ENCODE results near the gene SCG5.

SCG5 gene

DNA sequence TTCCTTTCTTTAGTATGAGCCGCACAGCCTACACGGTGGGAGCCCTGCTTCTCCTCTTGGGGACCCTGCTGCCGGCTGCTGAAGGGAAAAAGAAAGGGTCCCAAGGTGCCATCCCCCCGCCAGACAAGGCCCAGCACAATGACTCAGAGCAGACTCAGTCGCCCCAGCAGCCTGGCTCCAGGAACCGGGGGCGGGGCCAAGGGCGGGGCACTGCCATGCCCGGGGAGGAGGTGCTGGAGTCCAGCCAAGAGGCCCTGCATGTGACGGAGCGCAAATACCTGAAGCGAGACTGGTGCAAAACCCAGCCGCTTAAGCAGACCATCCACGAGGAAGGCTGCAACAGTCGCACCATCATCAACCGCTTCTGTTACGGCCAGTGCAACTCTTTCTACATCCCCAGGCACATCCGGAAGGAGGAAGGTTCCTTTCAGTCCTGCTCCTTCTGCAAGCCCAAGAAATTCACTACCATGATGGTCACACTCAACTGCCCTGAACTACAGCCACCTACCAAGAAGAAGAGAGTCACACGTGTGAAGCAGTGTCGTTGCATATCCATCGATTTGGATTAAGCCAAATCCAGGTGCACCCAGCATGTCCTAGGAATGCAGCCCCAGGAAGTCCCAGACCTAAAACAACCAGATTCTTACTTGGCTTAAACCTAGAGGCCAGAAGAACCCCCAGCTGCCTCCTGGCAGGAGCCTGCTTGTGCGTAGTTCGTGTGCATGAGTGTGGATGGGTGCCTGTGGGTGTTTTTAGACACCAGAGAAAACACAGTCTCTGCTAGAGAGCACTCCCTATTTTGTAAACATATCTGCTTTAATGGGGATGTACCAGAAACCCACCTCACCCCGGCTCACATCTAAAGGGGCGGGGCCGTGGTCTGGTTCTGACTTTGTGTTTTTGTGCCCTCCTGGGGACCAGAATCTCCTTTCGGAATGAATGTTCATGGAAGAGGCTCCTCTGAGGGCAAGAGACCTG, 89.5 kb downstream of the SCG5 start (continued):
- no peak for TF ChIP-seq ZNF792 (tag by site-specific recombination; IDR thresholded peaks at IDR 0.05)
- TF ChIP-seq ZNF19 (tag by site-specific recombination; IDR thresholded peaks at IDR 0.05; ENCODE audit: low read depth) = no peak
- TF ChIP-seq KLF1 (tag by site-specific recombination; IDR thresholded peaks at IDR 0.05) = peak; percentile 48; the same call in 1 of the 2 replicates
- TF ChIP-seq, protein P1, sequence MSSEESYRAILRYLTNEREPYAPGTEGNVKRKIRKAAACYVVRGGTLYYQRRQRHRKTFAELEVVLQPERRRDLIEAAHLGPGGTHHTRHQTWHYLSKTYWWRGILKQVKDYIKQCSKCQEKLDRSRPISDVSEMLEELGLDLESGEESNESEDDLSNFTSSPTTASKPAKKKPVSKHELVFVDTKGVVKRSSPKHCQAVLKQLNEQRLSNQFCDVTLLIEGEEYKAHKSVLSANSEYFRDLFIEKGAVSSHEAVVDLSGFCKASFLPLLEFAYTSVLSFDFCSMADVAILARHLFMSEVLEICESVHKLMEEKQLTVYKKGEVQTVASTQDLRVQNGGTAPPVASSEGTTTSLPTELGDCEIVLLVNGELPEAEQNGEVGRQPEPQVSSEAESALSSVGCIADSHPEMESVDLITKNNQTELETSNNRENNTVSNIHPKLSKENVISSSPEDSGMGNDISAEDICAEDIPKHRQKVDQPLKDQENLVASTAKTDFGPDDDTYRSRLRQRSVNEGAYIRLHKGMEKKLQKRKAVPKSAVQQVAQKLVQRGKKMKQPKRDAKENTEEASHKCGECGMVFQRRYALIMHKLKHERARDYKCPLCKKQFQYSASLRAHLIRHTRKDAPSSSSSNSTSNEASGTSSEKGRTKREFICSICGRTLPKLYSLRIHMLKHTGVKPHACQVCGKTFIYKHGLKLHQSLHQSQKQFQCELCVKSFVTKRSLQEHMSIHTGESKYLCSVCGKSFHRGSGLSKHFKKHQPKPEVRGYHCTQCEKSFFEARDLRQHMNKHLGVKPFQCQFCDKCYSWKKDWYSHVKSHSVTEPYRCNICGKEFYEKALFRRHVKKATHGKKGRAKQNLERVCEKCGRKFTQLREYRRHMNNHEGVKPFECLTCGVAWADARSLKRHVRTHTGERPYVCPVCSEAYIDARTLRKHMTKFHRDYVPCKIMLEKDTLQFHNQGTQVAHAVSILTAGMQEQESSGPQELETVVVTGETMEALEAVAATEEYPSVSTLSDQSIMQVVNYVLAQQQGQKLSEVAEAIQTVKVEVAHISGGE (tag by site-specific recombination; conservative IDR thresholded peaks at IDR 0.05; ENCODE audit: low read depth) = peak; percentile 69
- TF ChIP-seq, protein P2, sequence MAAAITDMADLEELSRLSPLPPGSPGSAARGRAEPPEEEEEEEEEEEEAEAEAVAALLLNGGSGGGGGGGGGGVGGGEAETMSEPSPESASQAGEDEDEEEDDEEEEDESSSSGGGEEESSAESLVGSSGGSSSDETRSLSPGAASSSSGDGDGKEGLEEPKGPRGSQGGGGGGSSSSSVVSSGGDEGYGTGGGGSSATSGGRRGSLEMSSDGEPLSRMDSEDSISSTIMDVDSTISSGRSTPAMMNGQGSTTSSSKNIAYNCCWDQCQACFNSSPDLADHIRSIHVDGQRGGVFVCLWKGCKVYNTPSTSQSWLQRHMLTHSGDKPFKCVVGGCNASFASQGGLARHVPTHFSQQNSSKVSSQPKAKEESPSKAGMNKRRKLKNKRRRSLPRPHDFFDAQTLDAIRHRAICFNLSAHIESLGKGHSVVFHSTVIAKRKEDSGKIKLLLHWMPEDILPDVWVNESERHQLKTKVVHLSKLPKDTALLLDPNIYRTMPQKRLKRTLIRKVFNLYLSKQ (tag by site-specific recombination; IDR thresholded peaks at IDR 0.05; ENCODE audit: borderline replicate concordance) = no peak
- TF ChIP-seq ZNF175 (tag by site-specific recombination; IDR thresholded peaks at IDR 0.05) = no peak
- TF ChIP-seq PRDM1 (tag by site-specific recombination; IDR thresholded peaks at IDR 0.05) = no peak
- TF ChIP-seq ZNF138 (tag by site-specific recombination; IDR thresholded peaks at IDR 0.05; ENCODE audit: borderline replicate concordance) = no peak
- no peak for TF ChIP-seq ZNF785 (tag by site-specific recombination; IDR thresholded peaks at IDR 0.05)
- TF ChIP-seq, protein P3, sequence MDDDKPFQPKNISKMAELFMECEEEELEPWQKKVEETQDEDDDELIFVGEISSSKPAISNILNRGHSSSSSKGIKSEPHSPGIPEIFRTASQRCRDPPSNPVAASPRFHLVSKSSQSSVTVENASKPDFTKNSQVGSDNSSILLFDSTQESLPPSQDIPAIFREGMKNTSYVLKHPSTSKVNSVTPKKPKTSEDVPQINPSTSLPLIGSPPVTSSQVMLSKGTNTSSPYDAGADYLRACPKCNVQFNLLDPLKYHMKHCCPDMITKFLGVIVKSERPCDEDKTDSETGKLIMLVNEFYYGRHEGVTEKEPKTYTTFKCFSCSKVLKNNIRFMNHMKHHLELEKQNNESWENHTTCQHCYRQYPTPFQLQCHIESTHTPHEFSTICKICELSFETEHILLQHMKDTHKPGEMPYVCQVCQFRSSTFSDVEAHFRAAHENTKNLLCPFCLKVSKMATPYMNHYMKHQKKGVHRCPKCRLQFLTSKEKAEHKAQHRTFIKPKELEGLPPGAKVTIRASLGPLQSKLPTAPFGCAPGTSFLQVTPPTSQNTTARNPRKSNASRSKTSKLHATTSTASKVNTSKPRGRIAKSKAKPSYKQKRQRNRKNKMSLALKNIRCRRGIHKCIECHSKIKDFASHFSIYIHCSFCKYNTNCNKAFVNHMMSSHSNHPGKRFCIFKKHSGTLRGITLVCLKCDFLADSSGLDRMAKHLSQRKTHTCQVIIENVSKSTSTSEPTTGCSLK (tag by site-specific recombination; IDR thresholded peaks at IDR 0.05) = no peak
- no peak for TF ChIP-seq ZIC2 (tag by site-specific recombination; IDR thresholded peaks at IDR 0.05)
- no peak for TF ChIP-seq ZNF610 (tag by site-specific recombination; IDR thresholded peaks at IDR 0.05; ENCODE audit: borderline replicate concordance)
- TF ChIP-seq GLI2 (tag by site-specific recombination; IDR thresholded peaks at IDR 0.05; ENCODE audit: borderline replicate concordance, low read depth) = no peak
- TF ChIP-seq SCRT1 (tag by site-specific recombination; IDR thresholded peaks at IDR 0.05; ENCODE audit: borderline replicate concordance) = no peak
- TF ChIP-seq ZNF335 (tag by site-specific recombination; conservative IDR thresholded peaks at IDR 0.05) = 0 out of 2 replicates have a peak, but pooled peaks have one; percentile 13
- TF ChIP-seq ZNF654 (tag by site-specific recombination; IDR thresholded peaks at IDR 0.05; ENCODE audit: low read depth) = no peak
- TF ChIP-seq, protein P4, sequence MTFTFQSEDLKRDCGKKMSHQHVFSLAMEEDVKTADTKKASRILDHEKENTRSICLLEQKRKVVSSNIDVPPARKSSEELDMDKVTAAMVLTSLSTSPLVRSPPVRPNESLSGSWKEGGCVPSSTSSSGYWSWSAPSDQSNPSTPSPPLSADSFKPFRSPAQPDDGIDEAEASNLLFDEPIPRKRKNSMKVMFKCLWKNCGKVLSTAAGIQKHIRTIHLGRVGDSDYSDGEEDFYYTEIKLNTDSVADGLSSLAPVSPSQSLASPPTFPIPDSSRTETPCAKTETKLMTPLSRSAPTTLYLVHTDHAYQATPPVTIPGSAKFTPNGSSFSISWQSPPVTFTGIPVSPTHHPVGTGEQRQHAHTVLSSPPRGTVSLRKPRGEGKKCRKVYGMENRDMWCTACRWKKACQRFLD (tag by site-specific recombination; IDR thresholded peaks at IDR 0.05) = no peak
- TF ChIP-seq, protein P5, sequence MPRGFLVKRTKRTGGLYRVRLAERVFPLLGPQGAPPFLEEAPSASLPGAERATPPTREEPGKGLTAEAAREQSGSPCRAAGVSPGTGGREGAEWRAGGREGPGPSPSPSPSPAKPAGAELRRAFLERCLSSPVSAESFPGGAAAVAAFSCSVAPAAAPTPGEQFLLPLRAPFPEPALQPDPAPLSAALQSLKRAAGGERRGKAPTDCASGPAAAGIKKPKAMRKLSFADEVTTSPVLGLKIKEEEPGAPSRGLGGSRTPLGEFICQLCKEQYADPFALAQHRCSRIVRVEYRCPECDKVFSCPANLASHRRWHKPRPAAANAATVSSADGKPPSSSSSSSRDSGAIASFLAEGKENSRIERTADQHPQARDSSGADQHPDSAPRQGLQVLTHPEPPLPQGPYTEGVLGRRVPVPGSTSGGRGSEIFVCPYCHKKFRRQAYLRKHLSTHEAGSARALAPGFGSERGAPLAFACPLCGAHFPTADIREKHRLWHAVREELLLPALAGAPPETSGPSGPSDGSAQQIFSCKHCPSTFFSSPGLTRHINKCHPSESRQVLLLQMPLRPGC (tag by site-specific recombination; IDR thresholded peaks at IDR 0.05) = no peak
- no peak for TF ChIP-seq SALL2 (tag by site-specific recombination; IDR thresholded peaks at IDR 0.05; ENCODE audit: borderline replicate concordance)
- TF ChIP-seq ZNF133 (tag by site-specific recombination; IDR thresholded peaks at IDR 0.05) = no peak
- TF ChIP-seq KLF16 (tag by site-specific recombination; IDR thresholded peaks at IDR 0.05) = no peak; the same call in 1 of the 2 replicates
- TF ChIP-seq SP7 (tag by site-specific recombination; IDR thresholded peaks at IDR 0.05) = 0 out of 2 replicates have a peak, but pooled peaks have one; percentile 37
- TF ChIP-seq SP3 (tag by site-specific recombination; IDR thresholded peaks at IDR 0.05) = peak; percentile 60
- TF ChIP-seq, protein P6, sequence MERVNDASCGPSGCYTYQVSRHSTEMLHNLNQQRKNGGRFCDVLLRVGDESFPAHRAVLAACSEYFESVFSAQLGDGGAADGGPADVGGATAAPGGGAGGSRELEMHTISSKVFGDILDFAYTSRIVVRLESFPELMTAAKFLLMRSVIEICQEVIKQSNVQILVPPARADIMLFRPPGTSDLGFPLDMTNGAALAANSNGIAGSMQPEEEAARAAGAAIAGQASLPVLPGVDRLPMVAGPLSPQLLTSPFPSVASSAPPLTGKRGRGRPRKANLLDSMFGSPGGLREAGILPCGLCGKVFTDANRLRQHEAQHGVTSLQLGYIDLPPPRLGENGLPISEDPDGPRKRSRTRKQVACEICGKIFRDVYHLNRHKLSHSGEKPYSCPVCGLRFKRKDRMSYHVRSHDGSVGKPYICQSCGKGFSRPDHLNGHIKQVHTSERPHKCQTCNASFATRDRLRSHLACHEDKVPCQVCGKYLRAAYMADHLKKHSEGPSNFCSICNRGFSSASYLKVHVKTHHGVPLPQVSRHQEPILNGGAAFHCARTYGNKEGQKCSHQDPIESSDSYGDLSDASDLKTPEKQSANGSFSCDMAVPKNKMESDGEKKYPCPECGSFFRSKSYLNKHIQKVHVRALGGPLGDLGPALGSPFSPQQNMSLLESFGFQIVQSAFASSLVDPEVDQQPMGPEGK (tag by site-specific recombination; IDR thresholded peaks at IDR 0.05) = peak; percentile 70
